Measurements from ENCODE around the gene MVB12B.

The MVB12B gene

DNA sequence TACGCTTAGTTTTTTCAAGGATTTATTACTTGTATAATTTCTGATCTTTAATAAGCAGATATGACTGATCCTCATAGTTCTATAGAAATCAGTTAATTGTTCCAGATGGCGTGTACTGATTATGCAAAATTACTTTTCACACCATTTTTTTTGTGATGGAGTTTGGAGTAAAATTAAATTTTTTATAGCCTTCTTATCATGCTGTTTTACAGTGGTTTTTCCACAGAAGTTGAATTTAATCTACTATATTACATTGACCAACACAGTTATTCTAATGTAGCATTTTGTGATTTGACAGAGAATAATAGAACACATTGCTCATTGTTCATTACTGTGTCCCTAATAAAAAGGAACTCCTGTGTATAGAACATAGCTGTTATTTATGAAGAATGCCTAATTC, 111.1 kb downstream of the MVB12B start:
- H3K4me2 ChIP-seq (ENCODE audit: insufficient read depth, low read length, poor library complexity, severe bottlenecking) = no peak overlapping the region
- no peak overlapping the region for H3K18ac ChIP-seq (ENCODE audit: low read length)
- H4K91ac ChIP-seq (ENCODE audit: low read depth, low read length, poor library complexity) = no peak overlapping the region
- H3K14ac ChIP-seq (ENCODE audit: low read length) = no peak overlapping the region
- H4K8ac ChIP-seq (ENCODE audit: low read depth, low read length) = no peak overlapping the region
- no peaks in the 10 kb centered on the region for H3K9me3 ChIP-seq (replicated peaks in 1 of 2; ENCODE audit: control insufficient read depth in 2 of 2, insufficient read depth in 1 of 2, low read depth in 1 of 2, low read length in 2 of 2)
- H3K4ac ChIP-seq (ENCODE audit: low read length) = no peak overlapping the region
- H2BK5ac ChIP-seq (ENCODE audit: low read length) = no peak overlapping the region
- no peak overlapping the region for H2AFZ ChIP-seq (ENCODE audit: low read length)
- H2BK15ac ChIP-seq (ENCODE audit: low read length) = no peak overlapping the region
- no peak overlapping the region for H3K9ac ChIP-seq (ENCODE audit: low read depth, low read length, poor library complexity)
- H2AK5ac ChIP-seq (ENCODE audit: low read depth, low read length) = no peak overlapping the region
- no peak overlapping the region for H3K4me3 ChIP-seq (ENCODE audit: low read length in 2 of 2)
- no peak overlapping the region for H2BK12ac ChIP-seq (ENCODE audit: low read length)
- no peaks in the 10 kb centered on the region for H3K79me1 ChIP-seq (ENCODE audit: low read depth, low read length)
- no peaks in the 10 kb centered on the region for H3K27me3 ChIP-seq (ENCODE audit: control insufficient read depth in 3 of 3, insufficient read depth in 3 of 3, low read depth in 1 of 3, low read length in 3 of 3)
- H3K27ac ChIP-seq (replicated peaks; ENCODE audit: low read length) = no peak overlapping the region
- H2BK120ac ChIP-seq (ENCODE audit: low read depth, low read length) = no peak overlapping the region
- no peak for DNase-seq (ENCODE audit: low spot score)
- H3K4me1 ChIP-seq (ENCODE audit: control insufficient read depth in 2 of 2, insufficient read depth in 1 of 2, low read depth in 1 of 2, low read length in 2 of 2) = peaks cover 17% of the 10 kb centered on the region in 2 donors
- WGBS, 2 donors (ENCODE audit: extremely low coverage in 2 of 2, insufficient read length in 2 of 2, insufficient replicate concordance in 1 of 2) = no CpG with 5 or more reads among the region's 2 CpGs
- H3K23ac ChIP-seq (ENCODE audit: low read depth, low read length, poor library complexity) = no peak overlapping the region
- peaks cover under 1 to 7% of the 10 kb centered on the region in 2 donors for H3K36me3 ChIP-seq (replicated peaks in 1 of 2; ENCODE audit: control insufficient read depth in 2 of 2, insufficient read depth in 2 of 2, low read length in 2 of 2)

DNA sequence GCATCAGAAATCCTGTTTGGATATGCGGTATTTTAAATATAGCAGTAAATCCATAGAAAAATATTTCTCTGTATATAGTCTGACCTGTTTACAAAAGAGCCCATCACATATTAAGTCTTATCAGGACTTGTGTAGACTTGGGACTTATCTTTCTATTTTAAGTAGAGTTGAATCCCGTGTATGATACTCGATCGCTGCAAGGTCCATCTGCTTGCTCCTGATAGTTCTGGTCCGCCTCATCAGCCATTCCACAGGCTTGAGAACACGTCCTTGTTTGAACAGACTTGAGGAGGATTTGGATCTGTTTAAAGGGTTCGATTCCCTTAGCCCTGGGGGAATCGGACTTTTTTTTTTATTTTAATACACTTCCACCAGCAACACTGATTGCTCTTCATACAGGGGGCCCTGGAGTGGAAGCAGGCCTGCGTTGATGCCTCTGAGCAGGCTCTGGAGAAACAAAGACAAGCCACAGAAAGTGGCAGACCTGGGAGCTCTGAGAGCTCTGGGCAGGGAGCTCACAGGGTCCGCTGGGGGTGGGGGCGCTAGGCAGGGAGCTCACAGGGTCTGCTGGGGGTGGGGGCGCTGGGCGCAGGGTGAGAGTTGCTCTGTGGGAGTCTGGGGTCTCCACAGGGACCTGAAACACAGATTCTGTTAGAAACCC, 112.2 kb downstream of the MVB12B start:
- Histone ChIP-seq H3K79me1 (ENCODE audit: low read depth, low read length) (no peaks in the 10 kb centered on the region), H3K4me1 (ENCODE audit: control insufficient read depth in 2 of 2, insufficient read depth in 1 of 2, low read depth in 1 of 2, low read length in 2 of 2) (peaks cover 17% of the 10 kb centered on the region in 2 donors), H4K91ac (ENCODE audit: low read depth, low read length, poor library complexity) (no peak overlapping the region), H3K23ac (ENCODE audit: low read depth, low read length, poor library complexity) (no peak overlapping the region), H2AFZ (ENCODE audit: low read length) (no peak overlapping the region), H2BK15ac (ENCODE audit: low read length) (no peak overlapping the region), H3K18ac (ENCODE audit: low read length) (no peak overlapping the region), H2AK5ac (ENCODE audit: low read depth, low read length) (no peak overlapping the region), H2BK5ac (ENCODE audit: low read length) (no peak overlapping the region), H2BK120ac (ENCODE audit: low read depth, low read length) (no peak overlapping the region), H4K8ac (ENCODE audit: low read depth, low read length) (no peak overlapping the region), H2BK12ac (ENCODE audit: low read length) (no peak overlapping the region), H3K27ac (replicated peaks; ENCODE audit: low read length) (no peak overlapping the region), H3K14ac (ENCODE audit: low read length) (no peak overlapping the region), H3K9ac (ENCODE audit: low read depth, low read length, poor library complexity) (no peak overlapping the region), H3K4me2 (ENCODE audit: insufficient read depth, low read length, poor library complexity, severe bottlenecking) (no peak overlapping the region), H3K4me3 (ENCODE audit: low read length in 2 of 2) (no peak overlapping the region), H3K27me3 (ENCODE audit: control insufficient read depth in 3 of 3, insufficient read depth in 3 of 3, low read depth in 1 of 3, low read length in 3 of 3) (no peaks in the 10 kb centered on the region), H3K9me3 (replicated peaks in 1 of 2; ENCODE audit: control insufficient read depth in 2 of 2, insufficient read depth in 1 of 2, low read depth in 1 of 2, low read length in 2 of 2) (no peaks in the 10 kb centered on the region), H3K36me3 (replicated peaks in 1 of 2; ENCODE audit: control insufficient read depth in 2 of 2, insufficient read depth in 2 of 2, low read length in 2 of 2) (peaks cover 0 to 2% of the 10 kb centered on the region in 2 donors), H3K4ac (ENCODE audit: low read length) (no peak overlapping the region)
- no peak for DNase-seq (ENCODE audit: low spot score)
- no CpG with 5 or more reads among the region's 13 CpGs for WGBS, 2 donors (ENCODE audit: extremely low coverage in 2 of 2, insufficient read length in 2 of 2, insufficient replicate concordance in 1 of 2)

DNA sequence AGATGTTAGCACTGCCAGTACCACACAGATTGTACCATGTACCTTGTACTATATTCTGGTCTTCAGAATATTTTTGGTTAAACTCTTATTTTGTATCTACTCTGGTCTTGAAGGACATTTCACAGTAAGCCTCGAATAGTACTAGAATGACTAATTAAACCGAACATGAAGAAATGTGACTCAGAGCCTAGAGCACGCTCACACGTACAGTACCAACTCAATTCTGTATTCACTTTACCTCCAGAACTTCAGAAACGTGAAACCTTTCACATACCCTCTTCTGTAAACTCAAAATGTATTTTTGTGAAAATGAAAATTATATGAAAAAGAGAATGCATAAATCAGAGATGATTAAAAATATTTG, 112.8 kb downstream of the MVB12B start:
- Histone ChIP-seq H2BK5ac (ENCODE audit: low read length) (no peak overlapping the region), H3K9ac (ENCODE audit: low read depth, low read length, poor library complexity) (no peak overlapping the region), H2BK12ac (ENCODE audit: low read length) (no peak overlapping the region), H3K18ac (ENCODE audit: low read length) (no peak overlapping the region), H3K14ac (ENCODE audit: low read length) (no peak overlapping the region), H3K9me3 (replicated peaks in 1 of 2; ENCODE audit: control insufficient read depth in 2 of 2, insufficient read depth in 1 of 2, low read depth in 1 of 2, low read length in 2 of 2) (no peaks in the 10 kb centered on the region), H3K27me3 (ENCODE audit: control insufficient read depth in 3 of 3, insufficient read depth in 3 of 3, low read depth in 1 of 3, low read length in 3 of 3) (no peaks in the 10 kb centered on the region), H3K4me1 (ENCODE audit: control insufficient read depth in 2 of 2, insufficient read depth in 1 of 2, low read depth in 1 of 2, low read length in 2 of 2) (peaks cover 17% of the 10 kb centered on the region in 2 donors), H3K4me2 (ENCODE audit: insufficient read depth, low read length, poor library complexity, severe bottlenecking) (no peak overlapping the region), H3K27ac (replicated peaks; ENCODE audit: low read length) (no peak overlapping the region), H2AFZ (ENCODE audit: low read length) (no peak overlapping the region), H2BK15ac (ENCODE audit: low read length) (no peak overlapping the region), H3K79me1 (ENCODE audit: low read depth, low read length) (no peaks in the 10 kb centered on the region), H3K4me3 (ENCODE audit: low read length in 2 of 2) (no peak overlapping the region), H2AK5ac (ENCODE audit: low read depth, low read length) (no peak overlapping the region), H2BK120ac (ENCODE audit: low read depth, low read length) (no peak overlapping the region), H3K4ac (ENCODE audit: low read length) (no peak overlapping the region), H3K36me3 (replicated peaks in 1 of 2; ENCODE audit: control insufficient read depth in 2 of 2, insufficient read depth in 2 of 2, low read length in 2 of 2) (peaks cover 0 to under 1% of the 10 kb centered on the region in 2 donors), H4K8ac (ENCODE audit: low read depth, low read length) (no peak overlapping the region), H3K23ac (ENCODE audit: low read depth, low read length, poor library complexity) (no peak overlapping the region), H4K91ac (ENCODE audit: low read depth, low read length, poor library complexity) (no peak overlapping the region)
- no CpG with 5 or more reads among the region's 5 CpGs for WGBS, 2 donors (ENCODE audit: extremely low coverage in 2 of 2, insufficient read length in 2 of 2, insufficient replicate concordance in 1 of 2)
- DNase-seq (ENCODE audit: low spot score) = no peak

DNA sequence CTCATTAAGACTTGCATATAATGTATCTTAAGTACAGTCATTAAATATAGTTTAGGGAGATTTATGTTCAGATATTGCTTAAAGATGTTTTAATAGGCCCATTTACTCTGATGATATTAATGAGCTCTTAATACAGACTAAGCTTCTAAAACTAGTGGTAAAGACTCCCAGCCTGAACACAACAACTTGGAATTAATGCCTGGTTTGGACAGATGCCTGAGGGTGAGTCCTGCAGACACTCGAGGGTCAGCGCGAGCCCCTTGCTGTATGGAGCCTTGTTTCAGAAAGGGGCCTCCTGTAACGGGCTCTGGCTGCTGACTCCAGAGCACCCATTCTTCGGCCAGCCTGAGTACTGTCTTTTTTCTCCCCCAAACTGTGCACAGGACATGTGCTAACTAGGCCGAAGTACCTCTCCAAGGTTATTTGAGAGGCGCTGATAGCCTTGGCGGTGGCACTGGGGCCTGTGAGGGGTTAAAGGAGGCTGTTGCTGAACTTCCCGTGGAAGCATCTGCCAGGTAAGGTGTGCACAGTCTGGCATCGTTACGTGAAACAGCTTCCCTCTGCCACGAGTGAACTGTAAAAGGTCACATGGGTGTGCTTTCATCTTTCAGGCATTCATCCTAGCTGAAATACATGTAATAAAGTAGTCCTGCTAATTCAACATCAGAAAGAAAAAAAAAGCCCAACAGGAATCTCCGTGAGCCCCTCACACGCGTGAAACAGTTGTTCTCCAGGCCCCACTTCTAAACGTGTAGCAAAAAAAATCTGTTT, 113.4 kb downstream of the MVB12B start:
- H3K27me3 ChIP-seq (ENCODE audit: control insufficient read depth in 3 of 3, insufficient read depth in 3 of 3, low read depth in 1 of 3, low read length in 3 of 3) = no peaks in the 10 kb centered on the region
- H3K36me3 ChIP-seq (replicated peaks in 1 of 2; ENCODE audit: control insufficient read depth in 2 of 2, insufficient read depth in 2 of 2, low read length in 2 of 2) = no peaks in the 10 kb centered on the region
- H3K4ac ChIP-seq (ENCODE audit: low read length) = no peak overlapping the region
- H3K4me2 ChIP-seq (ENCODE audit: insufficient read depth, low read length, poor library complexity, severe bottlenecking) = no peak overlapping the region
- peaks cover 17% of the 10 kb centered on the region in 2 donors for H3K4me1 ChIP-seq (ENCODE audit: control insufficient read depth in 2 of 2, insufficient read depth in 1 of 2, low read depth in 1 of 2, low read length in 2 of 2)
- H3K14ac ChIP-seq (ENCODE audit: low read length) = no peak overlapping the region
- H3K27ac ChIP-seq (replicated peaks; ENCODE audit: low read length) = peak overlapping the region; percentile 59
- no peak overlapping the region for H2AK5ac ChIP-seq (ENCODE audit: low read depth, low read length)
- no peak overlapping the region for H2BK5ac ChIP-seq (ENCODE audit: low read length)
- H3K18ac ChIP-seq (ENCODE audit: low read length) = peak overlapping the region; percentile 23
- no peak overlapping the region for H3K9ac ChIP-seq (ENCODE audit: low read depth, low read length, poor library complexity)
- no peak overlapping the region for H2BK120ac ChIP-seq (ENCODE audit: low read depth, low read length)
- H3K9me3 ChIP-seq (replicated peaks in 1 of 2; ENCODE audit: control insufficient read depth in 2 of 2, insufficient read depth in 1 of 2, low read depth in 1 of 2, low read length in 2 of 2) = no peaks in the 10 kb centered on the region
- H2AFZ ChIP-seq (ENCODE audit: low read length) = no peak overlapping the region
- no peak overlapping the region for H4K91ac ChIP-seq (ENCODE audit: low read depth, low read length, poor library complexity)
- WGBS, 2 donors (ENCODE audit: extremely low coverage in 2 of 2, insufficient read length in 2 of 2, insufficient replicate concordance in 1 of 2) = no CpG with 5 or more reads among the region's 16 CpGs
- no peak overlapping the region for H4K8ac ChIP-seq (ENCODE audit: low read depth, low read length)
- H2BK12ac ChIP-seq (ENCODE audit: low read length) = no peak overlapping the region
- no peak overlapping the region for H3K23ac ChIP-seq (ENCODE audit: low read depth, low read length, poor library complexity)
- H3K79me1 ChIP-seq (ENCODE audit: low read depth, low read length) = no peaks in the 10 kb centered on the region
- H2BK15ac ChIP-seq (ENCODE audit: low read length) = no peak overlapping the region
- no peak overlapping the region for H3K4me3 ChIP-seq (ENCODE audit: low read length in 2 of 2)
- no peak for DNase-seq (ENCODE audit: low spot score)

Data from neuronal stem cell (in vitro differentiated cells).